GM18909 (cell line): ENCODE results near the gene PCBP3.
"Not testable (repeated sequence)": the region's sequence is repeated elsewhere in the genome, so short reads cannot be mapped to it uniquely, and the experiment has no call there.

Source experiments
- ATAC-seq: cut with Tn5 transposase; IDR thresholded peaks from one replicate; pipeline ENCODE4 v1.9.1; 2021; ENCODE audit warnings: mild to moderate bottlenecking; ENCODE audit not compliant: unreplicated experiment, poor library complexity

Gene PCBP3

DNA sequence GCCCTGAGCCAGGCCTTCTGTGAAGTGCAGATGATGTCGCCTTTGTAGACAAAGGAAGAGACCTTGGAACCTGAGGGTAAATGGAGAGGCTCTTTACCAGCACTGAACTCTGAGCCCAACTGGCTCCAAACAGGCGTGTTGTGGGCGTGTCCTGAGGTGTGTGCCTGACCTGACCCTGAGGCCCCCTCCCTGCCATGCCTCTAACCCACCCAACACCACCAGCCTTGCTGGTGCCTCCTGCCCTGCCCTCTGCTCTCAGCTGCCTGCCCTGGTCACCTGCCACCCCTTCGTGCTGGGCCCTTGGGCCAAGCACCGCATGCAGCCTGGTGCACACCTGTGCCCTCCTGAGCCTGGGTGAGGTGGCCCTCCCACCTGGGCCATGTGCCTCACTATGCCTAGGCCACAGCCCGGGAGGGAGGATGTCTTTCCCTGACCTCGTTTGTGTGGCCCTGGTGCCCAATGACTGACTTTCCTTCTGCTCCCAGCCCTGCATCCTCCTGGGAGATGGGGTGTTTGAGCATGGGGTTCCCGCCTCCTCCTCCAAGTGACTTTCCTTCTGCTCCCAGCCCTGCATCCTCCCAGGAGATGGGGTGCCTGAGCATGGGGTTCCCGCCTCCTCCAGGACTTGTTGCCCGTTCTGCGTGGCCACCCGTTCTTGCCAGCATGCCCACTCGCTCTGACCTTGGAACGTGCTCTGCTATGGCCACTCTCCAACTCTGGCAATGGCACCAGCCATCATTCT is 157.0 kb downstream of the PCBP3 start:
- no peak for ATAC-seq

DNA sequence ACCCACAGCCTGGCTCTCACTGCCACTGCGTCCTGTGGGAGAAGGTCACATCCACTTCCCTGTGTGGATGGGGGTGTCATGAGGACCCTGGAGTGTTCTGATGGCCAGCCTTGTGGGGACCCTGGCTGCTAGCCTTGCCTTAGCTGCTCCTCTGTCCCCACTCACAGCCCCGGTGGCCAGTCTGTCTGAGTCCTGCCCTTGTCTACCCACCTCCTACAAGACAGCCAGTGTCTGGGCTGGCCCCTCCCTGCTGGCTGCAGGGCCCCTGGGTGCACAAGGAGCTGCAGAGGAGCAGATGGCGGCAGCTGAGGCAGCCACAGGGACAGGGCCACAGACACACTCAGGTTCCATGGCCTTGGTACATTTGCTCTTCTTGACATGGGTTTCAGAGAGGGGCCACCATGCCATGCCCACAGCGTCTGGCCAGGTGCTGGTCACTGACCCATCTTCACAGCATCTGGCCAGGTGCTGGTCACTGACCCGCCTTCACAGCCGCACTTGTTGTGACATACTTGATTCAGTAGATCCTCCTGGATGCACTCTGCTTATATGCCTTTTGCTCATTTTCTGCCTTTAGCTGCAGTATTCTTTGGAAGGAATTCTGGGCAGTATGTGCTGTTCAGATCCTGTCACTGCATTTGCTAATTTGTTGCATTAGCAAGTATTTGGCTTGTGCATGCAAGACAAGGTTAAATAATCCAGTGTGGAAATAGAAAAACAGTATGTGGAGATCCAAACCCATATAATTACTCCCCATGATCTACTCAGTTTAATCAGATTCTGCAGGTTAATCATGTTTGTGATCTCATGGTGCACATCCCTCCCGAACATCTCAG is 157.8 kb downstream of the PCBP3 start:
- no peak for ATAC-seq

DNA sequence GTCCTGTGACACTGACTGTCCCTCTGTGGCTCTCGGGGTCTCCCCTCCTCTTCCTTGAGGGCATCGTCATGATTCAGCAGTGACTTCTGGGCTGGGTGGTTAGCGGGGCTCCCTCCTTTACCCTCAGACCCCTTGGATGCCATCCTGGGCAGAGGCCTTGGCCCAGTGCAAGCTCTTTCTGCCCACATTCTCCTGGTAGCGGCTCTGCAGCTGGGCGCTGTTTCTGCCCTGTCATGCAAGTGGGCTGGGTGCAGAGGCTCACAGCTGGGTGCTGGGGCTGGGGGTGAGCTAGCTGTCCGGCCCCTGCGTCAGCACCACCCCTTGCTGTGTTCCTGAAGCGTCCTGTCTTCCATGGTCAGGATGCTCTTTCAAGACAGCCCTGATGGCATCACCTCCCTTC is 158.5 kb downstream of the PCBP3 start:
- ATAC-seq = no peak

DNA sequence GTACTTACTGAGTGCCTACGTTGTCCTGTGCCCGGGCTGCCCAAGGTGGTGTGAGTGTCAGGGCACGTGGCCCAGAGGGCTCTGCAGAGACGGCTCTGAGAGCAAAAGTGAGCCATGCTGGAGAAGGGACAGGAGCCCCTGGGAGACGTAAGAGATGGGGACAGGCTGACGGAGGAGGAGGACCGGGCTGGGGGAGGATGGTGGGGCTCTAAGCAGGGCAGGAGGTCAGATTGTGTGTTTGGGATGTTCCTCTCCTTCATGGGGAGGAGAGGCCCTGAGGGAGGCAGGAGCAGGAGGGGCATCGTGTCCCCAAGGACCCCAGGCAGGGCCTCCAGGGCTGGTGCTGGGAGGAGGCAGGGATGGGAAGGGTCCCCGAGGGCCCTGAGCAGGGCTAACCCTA is 158.9 kb downstream of the PCBP3 start:
- ATAC-seq = no peak

DNA sequence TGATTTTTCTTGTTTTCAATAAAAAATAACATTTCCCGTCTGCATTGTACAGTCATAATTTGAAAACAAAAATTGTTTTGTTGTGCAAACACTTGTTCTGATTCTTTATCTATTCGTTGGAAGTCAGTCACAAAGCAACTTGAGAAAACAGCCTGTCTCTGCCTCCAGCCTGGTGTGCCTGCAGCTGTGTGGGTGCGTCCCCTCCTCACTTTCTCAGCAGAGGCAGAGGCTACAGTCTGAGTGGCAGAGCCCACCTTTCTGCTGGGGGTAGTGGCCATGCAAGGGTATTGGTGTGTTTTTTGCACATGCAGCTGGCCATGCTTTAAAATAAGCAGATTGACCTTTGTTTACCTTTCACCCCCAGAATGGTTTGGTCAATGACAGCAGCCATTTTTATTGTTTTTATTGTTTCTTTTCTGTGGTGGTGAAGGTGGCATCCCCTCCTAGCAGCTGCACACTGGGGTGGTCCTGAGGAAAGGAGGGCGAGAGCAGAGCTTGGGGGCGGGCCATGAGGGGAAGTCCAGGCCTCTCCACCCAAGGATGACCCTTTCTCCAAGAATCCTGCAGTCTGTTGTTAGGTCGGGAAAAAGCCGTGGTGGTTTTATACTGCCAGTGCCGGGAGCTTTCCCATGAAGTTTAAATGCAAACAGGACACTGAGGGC is 159.6 kb downstream of the PCBP3 start:
- ATAC-seq = no peak

DNA sequence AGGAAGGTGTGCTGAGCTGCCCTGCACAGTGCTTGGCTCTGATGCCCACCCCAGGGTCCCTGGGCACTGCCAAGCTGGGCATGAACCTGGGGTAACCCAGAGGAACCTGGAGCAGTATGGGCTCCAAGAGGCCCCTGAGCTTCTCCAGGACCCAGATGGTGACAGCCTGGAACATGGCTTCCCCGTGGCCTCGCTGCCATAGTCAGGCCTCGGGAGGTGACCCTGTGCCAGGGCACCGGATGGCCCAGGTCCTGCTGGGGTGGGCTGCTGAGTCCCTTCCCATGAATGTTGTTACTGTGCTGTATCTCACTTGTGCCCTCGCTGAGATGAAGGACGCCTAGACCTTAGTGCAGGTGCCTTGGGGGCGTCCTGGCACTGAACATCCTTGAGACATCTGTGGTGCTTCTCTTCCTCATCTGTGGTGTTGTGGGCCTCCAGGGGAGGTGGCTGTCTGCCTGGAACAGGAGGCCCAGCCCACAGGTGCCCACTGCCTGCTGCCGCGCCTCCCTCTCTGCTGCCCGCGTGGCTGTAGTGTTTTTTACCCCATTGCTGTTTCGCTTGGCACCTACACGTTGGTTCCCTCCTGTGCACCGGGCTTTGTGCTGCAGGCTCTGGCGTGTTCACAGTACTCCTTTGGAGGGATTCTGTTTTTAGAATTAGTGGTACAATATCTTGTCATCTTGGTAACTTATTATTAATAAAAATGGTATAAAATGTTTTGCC is 160.3 kb downstream of the PCBP3 start:
- no peak for ATAC-seq

DNA sequence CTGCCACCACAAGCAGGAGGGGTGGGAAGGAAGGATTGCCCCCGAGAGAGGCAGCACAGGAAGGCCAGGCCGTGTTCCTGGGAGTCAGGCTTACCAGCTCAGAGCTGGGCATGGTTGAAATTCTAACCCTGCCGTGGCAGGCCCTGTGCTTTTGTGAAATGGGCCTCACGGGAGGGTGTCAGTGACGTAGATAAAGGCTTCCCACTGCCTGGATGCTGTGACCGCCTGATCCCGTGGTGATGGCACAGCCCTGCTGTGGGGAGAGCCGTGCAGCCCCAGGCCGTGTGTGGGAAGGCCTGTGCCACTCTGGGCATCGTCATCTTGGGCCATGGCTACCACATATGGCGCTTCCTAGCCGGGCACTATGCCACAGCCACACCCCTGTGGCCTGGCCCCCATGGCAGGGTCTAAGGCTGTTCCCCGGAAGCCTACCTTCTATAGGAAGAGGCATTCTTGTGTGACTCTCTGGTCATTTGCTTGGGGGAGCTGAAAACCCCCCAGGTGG is 161.3 kb downstream of the PCBP3 start:
- ATAC-seq = no peak

DNA sequence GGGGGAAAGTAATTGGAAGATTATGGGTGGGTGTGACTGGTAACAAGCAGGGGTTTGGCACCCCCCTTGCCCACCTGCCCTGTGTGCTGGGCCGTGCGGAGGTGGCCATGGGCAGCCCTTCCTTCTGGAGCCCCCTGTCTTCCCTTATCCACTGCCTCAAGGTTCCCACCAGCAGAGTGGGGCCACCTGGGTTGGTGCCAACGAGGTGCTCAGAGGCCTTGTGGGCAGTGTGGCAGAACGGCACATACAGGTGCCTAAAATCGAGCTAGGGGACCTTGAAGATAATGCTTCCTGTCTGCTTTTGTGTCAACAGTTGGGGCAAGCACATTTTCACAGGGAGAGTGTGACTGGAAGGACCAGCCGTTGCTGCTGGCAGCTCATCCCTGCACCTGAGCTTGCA is 161.8 kb downstream of the PCBP3 start:
- ATAC-seq = no peak

DNA sequence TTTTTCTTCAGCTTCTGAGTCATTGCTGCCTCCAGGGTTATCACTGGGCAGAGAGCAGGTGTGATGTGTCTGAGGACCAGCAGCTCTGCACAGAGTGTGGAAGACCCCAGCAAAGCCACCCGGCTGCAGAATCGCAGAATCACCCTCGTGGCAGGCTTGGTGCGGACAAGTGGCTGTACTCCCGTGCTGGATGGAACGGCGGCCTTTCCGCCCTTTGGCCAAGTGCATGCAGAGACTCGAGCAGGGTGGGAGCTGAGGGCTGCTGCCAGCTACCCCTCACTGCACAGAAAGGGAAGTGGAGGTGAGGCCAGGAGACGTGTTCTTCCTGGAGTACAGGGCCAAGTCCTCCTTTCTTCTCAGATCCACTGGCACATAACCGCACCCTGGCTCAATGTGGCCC is 162.5 kb downstream of the PCBP3 start:
- ATAC-seq = no peak

DNA sequence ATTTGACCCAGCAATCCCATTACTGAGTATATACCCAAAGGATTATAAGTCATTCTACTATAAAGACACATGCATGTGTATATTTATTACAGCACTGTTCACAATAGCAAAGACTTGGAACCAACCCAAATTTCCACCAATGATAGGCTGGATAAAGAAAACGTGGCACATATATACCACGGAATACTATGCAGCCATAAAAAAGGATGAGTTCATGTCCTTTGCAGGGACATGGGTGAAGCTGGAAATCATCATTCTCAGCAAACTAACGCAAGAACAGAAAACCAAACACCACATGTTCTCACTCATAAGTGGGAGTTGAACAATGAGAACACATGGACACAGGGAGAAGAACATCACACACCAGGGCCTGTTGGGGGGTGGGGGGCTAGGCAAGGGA is 165.1 kb downstream of the PCBP3 start:
- ATAC-seq = not testable (repeated sequence)

DNA sequence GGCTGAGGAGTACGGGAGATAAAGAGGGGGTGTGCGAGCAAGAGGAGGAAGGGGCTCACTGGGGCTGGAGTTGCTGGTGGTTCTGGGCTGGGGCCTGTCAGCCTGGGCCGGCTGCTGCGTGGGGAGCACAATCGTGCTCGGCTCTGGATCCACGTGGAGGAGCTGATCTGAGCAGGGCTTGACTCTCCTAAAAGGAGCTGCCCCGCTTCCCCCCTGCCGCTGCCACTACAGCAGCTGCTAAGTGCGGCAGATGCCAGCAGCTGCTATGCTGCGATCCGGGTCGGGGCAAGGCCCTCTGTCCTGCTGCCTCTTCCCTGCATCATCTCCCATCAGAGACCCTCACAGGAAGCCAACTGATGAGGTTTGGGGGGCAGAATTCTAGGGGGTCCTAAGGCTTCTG is 165.9 kb downstream of the PCBP3 start:
- ATAC-seq = no peak

DNA sequence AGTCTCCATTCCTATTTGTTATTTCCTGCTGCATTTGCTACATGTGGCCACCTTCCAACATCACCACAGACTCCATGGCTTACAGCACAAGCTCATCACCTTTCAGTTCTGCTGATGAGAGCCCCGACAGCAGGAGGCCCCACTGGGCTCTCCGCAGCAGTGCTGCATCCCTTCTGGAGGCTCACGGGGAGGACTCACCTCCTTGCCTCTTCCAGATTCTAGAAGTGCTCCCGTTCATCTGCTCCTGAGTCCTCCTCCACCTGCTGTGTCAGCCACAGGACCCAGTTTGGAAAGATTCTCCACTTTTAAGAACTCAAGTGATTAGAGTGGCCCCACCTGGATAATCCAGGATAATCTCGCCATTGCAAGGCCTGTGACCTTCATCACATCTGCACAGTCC is 167.6 kb downstream of the PCBP3 start:
- ATAC-seq = no peak

DNA sequence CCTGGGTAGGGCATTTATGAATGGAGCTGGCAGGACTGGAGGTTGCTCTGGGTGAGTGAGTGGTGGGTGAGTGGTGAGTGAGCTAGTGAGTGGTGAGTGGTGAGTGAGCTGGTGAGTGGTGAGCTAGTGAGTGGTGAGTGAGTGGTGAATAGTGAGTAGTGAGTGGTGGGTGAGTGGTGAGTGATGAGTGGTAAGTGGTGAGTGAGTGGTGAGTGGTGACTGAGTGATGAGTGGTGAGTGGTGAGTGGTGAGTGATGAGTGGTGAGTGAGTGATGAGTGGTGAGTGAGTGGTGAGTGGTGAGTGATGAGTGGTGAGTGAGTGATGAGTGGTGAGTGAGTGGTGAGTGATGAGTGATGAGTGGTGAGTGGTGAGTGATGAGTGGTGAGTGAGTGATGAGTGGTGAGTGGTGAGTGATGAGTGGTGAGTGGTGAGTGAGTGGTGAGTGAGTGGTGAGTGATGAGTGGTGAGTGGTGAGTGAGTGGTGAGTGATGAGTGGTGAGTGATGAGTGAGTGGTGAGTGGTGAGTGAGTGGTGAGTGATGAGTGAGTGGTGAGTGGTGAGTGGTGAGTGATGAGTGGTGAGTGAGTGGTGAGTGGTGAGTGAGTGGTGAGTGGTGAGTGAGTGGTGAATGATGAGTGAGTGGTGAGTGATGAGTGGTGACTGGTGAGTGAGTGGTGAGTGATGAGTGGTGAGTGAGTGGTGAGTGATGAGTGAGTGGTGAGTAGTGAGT is 170.8 kb downstream of the PCBP3 start:
- ATAC-seq = not testable (repeated sequence)

DNA sequence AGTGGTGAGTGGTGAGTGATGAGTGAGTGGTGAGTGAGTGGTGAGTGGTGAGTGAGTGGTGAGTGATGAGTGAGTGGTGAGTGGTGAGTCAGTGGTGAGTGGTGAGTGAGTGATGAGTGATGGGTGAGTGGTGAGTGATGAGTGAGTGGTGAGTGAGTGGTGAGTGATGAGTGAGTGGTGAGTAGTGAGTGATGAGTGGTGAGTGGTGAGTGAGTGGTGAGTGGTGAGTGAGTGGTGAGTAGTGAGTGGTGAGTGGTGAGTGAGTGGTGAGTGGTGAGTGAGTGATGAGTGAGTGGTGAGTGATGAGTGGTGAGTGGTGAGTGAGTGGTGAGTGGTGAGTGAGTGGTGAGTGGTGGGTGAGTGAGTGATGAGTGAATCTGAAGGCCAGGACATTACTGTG is 172.3 kb downstream of the PCBP3 start:
- ATAC-seq = not testable (repeated sequence)

DNA sequence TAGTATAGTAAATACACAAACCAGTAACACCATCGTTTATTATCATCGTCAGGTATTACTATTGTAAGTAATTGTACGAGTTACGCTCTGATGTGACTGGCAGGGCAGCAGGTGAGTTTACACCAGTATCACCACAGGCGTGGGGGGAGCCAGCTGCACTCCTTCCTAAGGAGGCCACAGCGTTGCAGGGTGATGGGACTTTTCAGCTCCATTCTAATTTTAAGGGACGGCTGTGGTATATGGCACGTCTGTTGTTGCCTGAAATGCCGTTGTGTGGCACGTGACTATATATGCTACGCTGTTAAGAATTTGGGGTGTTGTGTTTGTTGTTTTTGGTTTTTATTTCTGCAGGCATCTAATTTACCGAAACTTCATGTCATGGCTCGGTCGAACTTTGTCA is 173.3 kb downstream of the PCBP3 start:
- ATAC-seq = no peak

DNA sequence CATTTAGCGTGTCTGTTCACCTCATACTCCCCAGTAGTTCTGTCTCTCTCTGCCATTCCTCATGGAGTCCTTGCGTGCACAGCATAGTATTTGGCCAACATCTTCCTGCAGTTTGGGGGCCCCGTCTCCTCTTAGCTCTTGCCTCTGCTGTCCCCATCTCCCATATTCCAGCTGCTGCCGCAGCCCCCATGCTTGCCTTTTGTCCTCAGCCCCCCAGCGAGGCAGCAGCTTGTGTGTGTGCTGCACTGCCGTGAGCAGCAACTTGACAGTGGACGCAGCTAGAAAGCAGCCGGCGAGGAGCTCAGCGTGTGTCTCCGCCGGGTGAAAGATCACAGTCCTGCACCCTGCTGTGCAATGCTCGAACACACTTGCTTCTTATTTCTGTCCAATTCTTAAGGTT is 173.8 kb downstream of the PCBP3 start:
- no peak for ATAC-seq

DNA sequence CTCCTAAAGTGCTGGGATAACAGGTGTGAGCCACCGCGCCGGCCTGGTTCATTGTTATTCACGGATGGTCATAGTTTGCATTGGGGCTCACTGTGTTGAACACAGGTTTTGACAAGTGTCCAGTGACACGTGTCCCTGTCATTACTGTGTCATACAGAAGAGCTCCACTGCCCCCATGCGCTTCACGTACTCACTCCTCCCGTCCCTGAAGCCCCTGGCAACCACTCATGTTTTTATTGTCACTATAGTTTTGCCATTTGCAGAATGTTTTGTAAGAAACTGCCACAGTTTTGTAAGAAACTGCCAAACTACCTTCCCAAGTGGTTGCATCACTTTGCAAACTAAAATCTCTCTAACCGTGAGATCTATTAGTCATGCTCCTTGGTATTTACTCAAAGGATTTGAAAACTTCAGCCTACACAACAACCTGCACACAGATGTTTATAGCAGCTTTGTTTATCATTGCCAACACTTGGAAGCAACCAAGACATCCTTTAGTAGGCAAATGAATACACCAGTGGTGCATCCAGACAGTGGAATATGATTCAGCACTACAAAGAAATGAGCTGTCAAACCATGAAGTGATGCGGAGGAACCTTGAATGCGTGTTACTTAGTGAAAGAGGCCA is 174.9 kb downstream of the PCBP3 start:
- ATAC-seq = no peak

DNA sequence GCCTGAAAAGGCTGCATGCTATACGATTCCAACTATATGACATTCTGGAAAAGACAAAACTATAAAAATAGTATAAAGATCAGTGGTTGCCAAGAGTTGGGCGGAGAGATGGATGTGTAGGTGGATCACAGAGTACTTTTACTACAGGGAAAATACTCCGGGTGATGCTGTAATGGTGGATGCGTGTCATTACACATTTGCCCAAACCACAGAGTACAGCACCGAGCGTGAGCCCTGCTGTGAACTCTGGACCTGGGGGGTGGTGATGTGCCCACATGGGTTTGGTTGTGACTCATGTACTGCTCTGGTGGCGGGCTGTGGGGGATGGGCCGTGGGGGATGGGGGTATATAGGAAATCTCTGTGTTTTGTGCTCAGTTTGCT is 175.4 kb downstream of the PCBP3 start:
- ATAC-seq = peak; percentile 45

DNA sequence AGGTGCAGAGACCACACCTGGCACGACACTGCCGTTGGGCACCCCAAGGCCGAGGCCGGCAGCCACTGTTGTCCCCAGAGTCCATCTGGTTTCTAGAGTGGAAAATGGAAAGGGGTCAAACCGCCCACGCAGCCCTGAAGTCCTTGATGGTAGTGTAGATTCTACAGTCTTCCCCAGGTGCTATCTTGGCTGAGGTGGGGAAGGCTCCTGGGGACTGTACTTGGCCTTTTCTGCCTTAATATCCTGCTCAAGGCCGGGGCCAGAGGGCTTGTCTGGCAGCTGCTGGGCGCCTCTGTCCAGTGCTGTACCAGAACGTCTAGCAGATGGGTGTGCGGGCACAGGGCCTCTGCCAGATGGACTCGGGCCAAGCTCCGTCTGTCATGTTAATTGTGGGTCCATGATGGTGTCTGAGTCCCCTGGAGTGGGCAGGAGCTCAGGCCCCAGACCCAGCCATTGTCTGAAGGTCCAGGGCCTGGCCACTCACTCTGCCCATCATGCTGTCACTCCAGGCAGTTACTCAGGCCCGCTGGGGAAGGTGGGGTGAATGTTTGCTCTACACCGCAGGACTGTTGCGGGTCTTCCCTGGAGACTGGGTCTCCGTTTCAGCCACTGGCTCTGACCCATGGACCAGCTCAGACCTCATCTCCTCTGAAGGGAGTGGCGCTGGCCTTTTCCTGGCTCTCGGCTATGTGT is 176.1 kb downstream of the PCBP3 start:
- ATAC-seq = no peak
